Ureter (tissue), 1 donor: ENCODE results near the gene STYXL1. TPM values are rescaled to one million over a fixed set of nuclear protein-coding genes. Genes with fewer than 3 reads are reported as not detected.

Experiments used
- DNase-seq: peaks from one replicate; pipeline ENCODE4 v3.0.0-alpha.2; 2020; ENCODE audit warnings: low spot score
- total RNA-seq: library from RNA; stranded (reverse); gene quantifications from one replicate; pipeline ENCODE4 v1.2.4, GENCODE V29; 2023
- donor health status: DM: yes; HTN: yes; CAD: no.

STYXL1 gene
- total RNA-seq, 1 donor from 2014 or later: 45.4 TPM

- DNase-seq: no peak
Measured at GRCh38 chr7:75955331-75955955, 92.4 kb downstream of the STYXL1 start.

- DNase-seq: no peak
Measured at GRCh38 chr7:75953931-75954330, 93.9 kb downstream of the STYXL1 start.

- DNase-seq: no peak
Measured at GRCh38 chr7:75953431-75953830, 94.4 kb downstream of the STYXL1 start.

- no peak for DNase-seq
Measured at GRCh38 chr7:75951506-75951905, 96.3 kb downstream of the STYXL1 start.

- DNase-seq: no peak
Measured at GRCh38 chr7:75950111-75950681, 97.6 kb downstream of the STYXL1 start.

GRCh38 chr7:75948179-75948578 is 99.6 kb downstream of the STYXL1 start:
- DNase-seq: no peak

Other genes starting within 250 kb of the STYXL1 start
- not detected for gene CCL24, start 234.2 kb downstream of the STYXL1 start, total RNA-seq
- 82.7 TPM for gene RHBDD2, start 169.0 kb downstream of the STYXL1 start, total RNA-seq
- 158 TPM for gene POR, start 132.8 kb downstream of the STYXL1 start, total RNA-seq
- 80.4 TPM for gene TMEM120A, start 53.4 kb downstream of the STYXL1 start, total RNA-seq
- 177 TPM for gene MDH2, start 106 bp upstream of the STYXL1 start, total RNA-seq
- gene SRRM3, start 153.9 kb upstream of the STYXL1 start, total RNA-seq: 2.3 TPM